HTERT RPE-1 (cell line): Measurements from ENCODE around the gene FGR.
"Not testable (repeated sequence)": the region's sequence is repeated elsewhere in the genome, so short reads cannot be mapped to it uniquely, and the experiment has no call there.

Source experiments
- in situ Hi-C: fragments of 300-500 bp; cut with MboI; formaldehyde crosslinking; loops from 4 replicates; pipeline ENCODE4 v1.14.3; 2020; ENCODE audit warnings: low sequenced_read_pairs

Gene FGR

GRCh38 chr1:27634985-27635367 lies at the start of gene FGR:
FGR (minus strand) TSS chr1:27635185; CDS start chr1:27623916, 11,269 bp downstream.
- in situ Hi-C loops = no loop called here

- in situ Hi-C loops = no loop called here
These were observed 49.2 kb upstream of the FGR start for GRCh38 chr1:27684176-27684575.

- in situ Hi-C loops = no loop called here
These were observed 47.5 kb upstream of the FGR start for GRCh38 chr1:27682351-27682944.

GRCh38 chr1:27681580-27681979 lies 46.6 kb upstream of the FGR start:
- in situ Hi-C loops = not testable (repeated sequence)

GRCh38 chr1:27680225-27680791 lies 45.3 kb upstream of the FGR start:
- in situ Hi-C loops = not testable (repeated sequence)

- in situ Hi-C loops = no loop called here
These were observed 43.8 kb upstream of the FGR start for GRCh38 chr1:27678747-27679146.

- in situ Hi-C loops = no loop called here
These were observed 41.4 kb upstream of the FGR start for GRCh38 chr1:27676410-27676809.

GRCh38 chr1:27672750-27673112 lies 37.7 kb upstream of the FGR start:
- in situ Hi-C loops = no loop called here

- in situ Hi-C loops = no loop called here
These were observed 37.2 kb upstream of the FGR start, which contains the start of gene IFI6 for GRCh38 chr1:27671964-27672749. IFI6 (minus strand) TSS chr1:27672192; CDS start chr1:27669314, 2,878 bp downstream.

GRCh38 chr1:27669876-27670275 lies 34.9 kb upstream of the FGR start:
- in situ Hi-C loops = no loop called here

- in situ Hi-C loops = no loop called here
These were observed 34.1 kb upstream of the FGR start for GRCh38 chr1:27668808-27669723.

- in situ Hi-C loops = no loop called here
These were observed 33.3 kb upstream of the FGR start for GRCh38 chr1:27668121-27668807.

GRCh38 chr1:27666791-27667254 lies 31.8 kb upstream of the FGR start:
- in situ Hi-C loops = no loop called here

GRCh38 chr1:27666294-27666693 lies 31.3 kb upstream of the FGR start:
- in situ Hi-C loops = no loop called here

GRCh38 chr1:27665016-27665651 lies 30.1 kb upstream of the FGR start:
- in situ Hi-C loops = no loop called here

GRCh38 chr1:27664291-27664690 lies 29.3 kb upstream of the FGR start:
- in situ Hi-C loops = no loop called here

GRCh38 chr1:27662707-27663393 lies 27.9 kb upstream of the FGR start:
- in situ Hi-C loops = no loop called here

GRCh38 chr1:27662261-27662660 lies 27.3 kb upstream of the FGR start:
- in situ Hi-C loops = no loop called here

GRCh38 chr1:27661412-27662075 lies 26.6 kb upstream of the FGR start:
- in situ Hi-C loops = no loop called here
